HepG2 (cell line): Measurements from ENCODE around the gene DCTN2. TPM values are rescaled to one million over a fixed set of nuclear protein-coding genes. Genes with fewer than 3 reads are reported as not detected.

Experiments used
- ATRX ChIP-seq: sonication (generic); formaldehyde crosslinking; IDR thresholded peaks from 2 replicates; pipeline ENCODE4 v1.4.0; 2020; ENCODE audit warnings: missing genetic modification reagents, borderline replicate concordance
- ERF ChIP-seq: IDR thresholded peaks from 2 replicates; pipeline ENCODE4 v1.6.1; 2018; ENCODE audit warnings: missing biosample characterization, missing genetic modification reagents
- HNRNPL ChIP-seq: fragments of 200-400 bp; formaldehyde crosslinking; IDR thresholded peaks from 2 replicates; pipeline ENCODE4 v1.6.1; 2017; ENCODE audit warnings: mild to moderate bottlenecking, low read depth, low read length
- KDM5A ChIP-seq: fragments of 200-600 bp; sonication (generic); IDR thresholded peaks from 2 replicates; pipeline ENCODE4 v1.7.0; 2018; ENCODE audit warnings: antibody characterized with exemption, mild to moderate bottlenecking, low read length, borderline replicate concordance
- KLF15 ChIP-seq: sonication (generic); formaldehyde crosslinking; IDR thresholded peaks from 2 replicates; pipeline ENCODE4 v1.8.1; 2023; ENCODE audit warnings: borderline replicate concordance, mild to moderate bottlenecking, inconsistent platforms, missing genetic modification reagents, mixed read lengths
- MBNL3 ChIP-seq: fragments of 250-450 bp; sonication (Bioruptor Pico); conservative IDR thresholded peaks from 2 replicates; pipeline ENCODE4 v1.8.0; 2022; ENCODE audit warnings: mild to moderate bottlenecking, inconsistent platforms
- MIXL1 ChIP-seq: IDR thresholded peaks from 2 replicates; pipeline ENCODE4 v1.6.1; 2016
- RARG ChIP-seq: sonication (generic); formaldehyde crosslinking; IDR thresholded peaks from 2 replicates; pipeline ENCODE4 v1.4.0; 2020; ENCODE audit warnings: low read depth, mild to moderate bottlenecking, missing genetic modification reagents
- RXRA ChIP-seq: sonication (generic); formaldehyde crosslinking; IDR thresholded peaks from 2 replicates; pipeline ENCODE4 v1.5.1; 2020; ENCODE audit warnings: missing genetic modification reagents
- SNAPC2 ChIP-seq: sonication (generic); formaldehyde crosslinking; IDR thresholded peaks from 2 replicates; pipeline ENCODE4 v1.8.1; 2022; ENCODE audit warnings: mild to moderate bottlenecking, missing genetic modification reagents
- TARDBP ChIP-seq: sonication (generic); formaldehyde crosslinking; IDR thresholded peaks from 2 replicates; pipeline ENCODE4 v1.8.0; 2022; ENCODE audit warnings: mild to moderate bottlenecking, missing genetic modification reagents
- ZFP82 ChIP-seq: sonication (generic); formaldehyde crosslinking; IDR thresholded peaks from 2 replicates; pipeline ENCODE4 v1.5.1; 2020; ENCODE audit warnings: mild to moderate bottlenecking, missing genetic modification reagents, borderline replicate concordance
- ZNF784 ChIP-seq: sonication (generic); formaldehyde crosslinking; IDR thresholded peaks from 2 replicates; pipeline ENCODE4 v1.5.1; 2020; ENCODE audit warnings: missing genetic modification reagents, mild to moderate bottlenecking, borderline replicate concordance
- polyA plus RNA-seq, 8 experiments: library from polyadenylated mRNA; depleted of rRNA in 3 of 8; stranded (reverse) in 7 of 8; unstranded in 1 of 8; fragments of >200 nt; fragmentation: Illumina TruSeq in 4 of 8; extraction: Trizol in 4 of 8; gene quantifications; 2 replicates each; pipeline versions ENCODE4 v1.2.1 to v1.2.3, GENCODE V29; 2011 to 2016; ENCODE audit warnings: low read depth in 4 of 8, missing spikeins in 1 of 8, mixed read lengths in 1 of 8; ENCODE audit not compliant: insufficient read depth in 1 of 8
- total RNA-seq, 5 experiments: library from RNA; depleted of rRNA; stranded (reverse); fragments of >200 nt; fragmentation: Illumina TruSeq; extraction: Trizol; gene quantifications; 2 replicates each; pipeline ENCODE4 v1.2.3, GENCODE V29; 2016; ENCODE audit warnings: low read depth in 1 of 5
- TF ChIP-seq, protein P1 (sequence below): sonication (generic); formaldehyde crosslinking; IDR thresholded peaks from 2 replicates; pipeline ENCODE4 v1.4.0; 2020; ENCODE audit warnings: missing genetic modification reagents

Gene DCTN2
- total and polyA plus RNA-seq, 2 of the 13 experiments (the other 11 are each of a cell fraction or from before 2014, with no cell fraction given): 72.0 to 77.4 TPM

GRCh38 chr12:57487597-57488401 is 59.2 kb downstream of the DCTN2 start, which contains the start of gene MARS1 (continued):
- TF ChIP-seq, protein P1, sequence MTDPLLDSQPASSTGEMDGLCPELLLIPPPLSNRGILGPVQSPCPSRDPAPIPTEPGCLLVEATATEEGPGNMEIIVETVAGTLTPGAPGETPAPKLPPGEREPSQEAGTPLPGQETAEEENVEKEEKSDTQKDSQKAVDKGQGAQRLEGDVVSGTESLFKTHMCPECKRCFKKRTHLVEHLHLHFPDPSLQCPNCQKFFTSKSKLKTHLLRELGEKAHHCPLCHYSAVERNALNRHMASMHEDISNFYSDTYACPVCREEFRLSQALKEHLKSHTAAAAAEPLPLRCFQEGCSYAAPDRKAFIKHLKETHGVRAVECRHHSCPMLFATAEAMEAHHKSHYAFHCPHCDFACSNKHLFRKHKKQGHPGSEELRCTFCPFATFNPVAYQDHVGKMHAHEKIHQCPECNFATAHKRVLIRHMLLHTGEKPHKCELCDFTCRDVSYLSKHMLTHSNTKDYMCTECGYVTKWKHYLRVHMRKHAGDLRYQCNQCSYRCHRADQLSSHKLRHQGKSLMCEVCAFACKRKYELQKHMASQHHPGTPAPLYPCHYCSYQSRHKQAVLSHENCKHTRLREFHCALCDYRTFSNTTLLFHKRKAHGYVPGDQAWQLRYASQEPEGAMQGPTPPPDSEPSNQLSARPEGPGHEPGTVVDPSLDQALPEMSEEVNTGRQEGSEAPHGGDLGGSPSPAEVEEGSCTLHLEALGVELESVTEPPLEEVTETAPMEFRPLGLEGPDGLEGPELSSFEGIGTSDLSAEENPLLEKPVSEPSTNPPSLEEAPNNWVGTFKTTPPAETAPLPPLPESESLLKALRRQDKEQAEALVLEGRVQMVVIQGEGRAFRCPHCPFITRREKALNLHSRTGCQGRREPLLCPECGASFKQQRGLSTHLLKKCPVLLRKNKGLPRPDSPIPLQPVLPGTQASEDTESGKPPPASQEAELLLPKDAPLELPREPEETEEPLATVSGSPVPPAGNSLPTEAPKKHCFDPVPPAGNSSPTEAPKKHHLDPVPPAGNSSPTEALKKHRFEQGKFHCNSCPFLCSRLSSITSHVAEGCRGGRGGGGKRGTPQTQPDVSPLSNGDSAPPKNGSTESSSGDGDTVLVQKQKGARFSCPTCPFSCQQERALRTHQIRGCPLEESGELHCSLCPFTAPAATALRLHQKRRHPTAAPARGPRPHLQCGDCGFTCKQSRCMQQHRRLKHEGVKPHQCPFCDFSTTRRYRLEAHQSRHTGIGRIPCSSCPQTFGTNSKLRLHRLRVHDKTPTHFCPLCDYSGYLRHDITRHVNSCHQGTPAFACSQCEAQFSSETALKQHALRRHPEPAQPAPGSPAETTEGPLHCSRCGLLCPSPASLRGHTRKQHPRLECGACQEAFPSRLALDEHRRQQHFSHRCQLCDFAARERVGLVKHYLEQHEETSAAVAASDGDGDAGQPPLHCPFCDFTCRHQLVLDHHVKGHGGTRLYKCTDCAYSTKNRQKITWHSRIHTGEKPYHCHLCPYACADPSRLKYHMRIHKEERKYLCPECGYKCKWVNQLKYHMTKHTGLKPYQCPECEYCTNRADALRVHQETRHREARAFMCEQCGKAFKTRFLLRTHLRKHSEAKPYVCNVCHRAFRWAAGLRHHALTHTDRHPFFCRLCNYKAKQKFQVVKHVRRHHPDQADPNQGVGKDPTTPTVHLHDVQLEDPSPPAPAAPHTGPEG (CRISPR knock-in tag): no peak
- no peak for TF ChIP-seq SNAPC2 (CRISPR knock-in tag)
- no peak for TF ChIP-seq MBNL3 (CRISPR knock-in tag)
- no peak for TF ChIP-seq HNRNPL
- TF ChIP-seq KLF15 (CRISPR knock-in tag): no peak
- no peak for TF ChIP-seq RARG (CRISPR knock-in tag)
- TF ChIP-seq ZFP82: no peak
- TF ChIP-seq TARDBP (CRISPR knock-in tag): peak; percentile 78
- TF ChIP-seq ATRX (CRISPR knock-in tag): no peak
- TF ChIP-seq ERF (CRISPR knock-in tag): no peak
- peak; percentile 54; the same call in 1 of the 2 replicates for TF ChIP-seq ZNF784 (CRISPR knock-in tag)
- peak; percentile 36; the same call in 1 of the 2 replicates for TF ChIP-seq RXRA (CRISPR knock-in tag)
- TF ChIP-seq KDM5A: no peak; the same call in 1 of the 2 replicates
- TF ChIP-seq MIXL1 (CRISPR knock-in tag): no peak; the same call in 1 of the 2 replicates
